Skeletal muscle tissue (tissue), 4 donors: ENCODE measurements around the gene RIMBP2. TPM values are rescaled to one million over a fixed set of nuclear protein-coding genes. Genes with fewer than 3 reads are reported as not detected.
"Not testable (repeated sequence)": the region's sequence is repeated elsewhere in the genome, so short reads cannot be mapped to it uniquely, and the experiment has no call there.

Experiments
- H3K27ac ChIP-seq: one replicate; pipeline ENCODE4 v1.7.0; 2013; ENCODE audit warnings: mild to moderate bottlenecking, low read depth, low read length, inconsistent platforms
- H3K27me3 ChIP-seq, 3 donors: one replicate each; pipeline ENCODE4 v1.7.0; 2013; ENCODE audit warnings: low read length in 3 of 3; ENCODE audit not compliant: control insufficient read depth in 3 of 3, insufficient read depth in 3 of 3
- H3K36me3 ChIP-seq, 3 donors: one replicate each; pipeline ENCODE4 v1.7.0; 2013; ENCODE audit warnings: low read length in 3 of 3; ENCODE audit not compliant: control insufficient read depth in 3 of 3, insufficient read depth in 3 of 3
- H3K4me1 ChIP-seq, 3 donors: one replicate each; pipeline ENCODE4 v1.7.0; 2013; ENCODE audit warnings: low read length in 3 of 3, mild to moderate bottlenecking in 3 of 3; ENCODE audit not compliant: control insufficient read depth in 3 of 3, insufficient read depth in 3 of 3
- H3K4me3 ChIP-seq, 3 donors: one replicate each; pipeline ENCODE4 v1.7.0; 2013; ENCODE audit warnings: low read length in 3 of 3
- H3K9ac ChIP-seq, 3 donors: one replicate each; pipeline ENCODE4 v1.7.0; 2013; ENCODE audit warnings: low read length in 3 of 3, mild to moderate bottlenecking in 3 of 3, moderate library complexity in 2 of 3, low read depth in 1 of 3
- H3K9me3 ChIP-seq, 3 donors: one replicate each; pipeline ENCODE4 v1.7.0; 2013; ENCODE audit warnings: low read length in 3 of 3; ENCODE audit not compliant: control insufficient read depth in 3 of 3
- total RNA-seq: library from RNA; depleted of rRNA; stranded (reverse); fragments of >200 nt; gene quantifications from one replicate; pipeline ENCODE4 v1.2.3, GENCODE V29; 2014
- donor health status: Osteomylitis.

RIMBP2 gene
- total RNA-seq, 1 donor from 2014 or later = 2.6 TPM

GRCh38 chr12:130742112-130742511 is 26.0 kb upstream of the RIMBP2 start:
- Histone ChIP-seq H3K9me3 (peaks cover 0 to 7% (median 3%) of the 10 kb centered on the region in 3 donors), H3K36me3 (no peaks in the 10 kb centered on the region), H3K9ac (no peak overlapping the region), H3K4me1 (no peaks in the 10 kb centered on the region), H3K4me3 (no peak overlapping the region), H3K27me3 (peaks cover 2 to 14% (median 12%) of the 10 kb centered on the region in 3 donors), H3K27ac (no peak overlapping the region)

- peaks cover 0 to 13% (median 4%) of the 10 kb centered on the region in 3 donors for H3K27me3 ChIP-seq
- H3K4me3 ChIP-seq = no peak overlapping the region
- no peaks in the 10 kb centered on the region for H3K36me3 ChIP-seq
- peaks cover 0 to 7% (median 3%) of the 10 kb centered on the region in 3 donors for H3K9me3 ChIP-seq
- H3K9ac ChIP-seq = no peak overlapping the region
- H3K4me1 ChIP-seq = no peaks in the 10 kb centered on the region
- H3K27ac ChIP-seq = no peak overlapping the region
Observed at GRCh38 chr12:130739571-130739970, 23.5 kb upstream of the RIMBP2 start.

- not testable (repeated sequence) for H3K4me1 ChIP-seq, H3K36me3 ChIP-seq, H3K9ac ChIP-seq, H3K9me3 ChIP-seq, H3K4me3 ChIP-seq, H3K27ac ChIP-seq
- H3K27me3 ChIP-seq = peaks cover 0 to 13% (median 4%) of the 10 kb centered on the region in 3 donors
Observed at GRCh38 chr12:130738403-130738802, 22.3 kb upstream of the RIMBP2 start.

- H3K27me3 ChIP-seq = peaks cover 0 to 16% (median 4%) of the 10 kb centered on the region in 3 donors
- no peaks in the 10 kb centered on the region for H3K36me3 ChIP-seq
- H3K9ac ChIP-seq = no peak overlapping the region
- no peaks in the 10 kb centered on the region for H3K4me1 ChIP-seq
- peaks cover 0 to 3% (median 0%) of the 10 kb centered on the region in 3 donors for H3K9me3 ChIP-seq
- no peak overlapping the region for H3K27ac ChIP-seq
- no peak overlapping the region for H3K4me3 ChIP-seq
Observed at GRCh38 chr12:130737731-130738130, 21.6 kb upstream of the RIMBP2 start.

GRCh38 chr12:130729344-130729743 is 13.2 kb upstream of the RIMBP2 start:
- Histone ChIP-seq H3K27me3 (peaks cover 0 to 16% (median 0%) of the 10 kb centered on the region in 3 donors), H3K4me3 (no peak overlapping the region), H3K4me1 (no peaks in the 10 kb centered on the region), H3K9me3 (peaks cover 0 to 3% (median 0%) of the 10 kb centered on the region in 3 donors), H3K36me3 (no peaks in the 10 kb centered on the region), H3K27ac (no peak overlapping the region), H3K9ac (no peak overlapping the region)

- Histone ChIP-seq H3K36me3 (no peaks in the 10 kb centered on the region), H3K4me1 (no peaks in the 10 kb centered on the region), H3K27ac (no peak overlapping the region), H3K27me3 (peaks cover 0 to 16% (median 0%) of the 10 kb centered on the region in 3 donors), H3K9me3 (peaks cover 0 to 3% (median 0%) of the 10 kb centered on the region in 3 donors), H3K4me3 (no peak overlapping the region), H3K9ac (no peak overlapping the region)
Observed at GRCh38 chr12:130728158-130729058, 12.3 kb upstream of the RIMBP2 start.

GRCh38 chr12:130719263-130719859 is 3.3 kb upstream of the RIMBP2 start:
- peaks cover 0 to 6% (median 2%) of the 10 kb centered on the region in 3 donors for H3K9me3 ChIP-seq
- H3K4me3 ChIP-seq = no peak overlapping the region
- H3K4me1 ChIP-seq = peaks cover 0 to 9% (median 6%) of the 10 kb centered on the region in 3 donors
- H3K36me3 ChIP-seq = no peaks in the 10 kb centered on the region
- peaks cover 23 to 29% (median 28%) of the 10 kb centered on the region in 3 donors for H3K27me3 ChIP-seq
- no peak overlapping the region for H3K27ac ChIP-seq
- no peak overlapping the region for H3K9ac ChIP-seq

GRCh38 chr12:130717752-130718151 is 1.7 kb upstream of the RIMBP2 start:
- H3K9me3 ChIP-seq = peaks cover 0 to 4% (median 2%) of the 10 kb centered on the region in 3 donors
- H3K27me3 ChIP-seq = peaks cover 35 to 41% (median 37%) of the 10 kb centered on the region in 3 donors
- H3K4me3 ChIP-seq = no peak overlapping the region
- H3K9ac ChIP-seq = no peak overlapping the region
- H3K36me3 ChIP-seq = no peaks in the 10 kb centered on the region
- peaks cover 5 to 19% (median 12%) of the 10 kb centered on the region in 3 donors for H3K4me1 ChIP-seq
- H3K27ac ChIP-seq = no peak overlapping the region

GRCh38 chr12:130716969-130717366 is 869 bp upstream of the RIMBP2 start:
- no peaks in the 10 kb centered on the region for H3K9me3 ChIP-seq
- H3K9ac ChIP-seq = no peak overlapping the region
- H3K4me1 ChIP-seq = peaks cover 5 to 19% (median 12%) of the 10 kb centered on the region in 3 donors
- H3K4me3 ChIP-seq = no peak overlapping the region
- H3K36me3 ChIP-seq = no peaks in the 10 kb centered on the region
- H3K27ac ChIP-seq = no peak overlapping the region
- H3K27me3 ChIP-seq = peaks cover 40 to 45% (median 41%) of the 10 kb centered on the region in 3 donors
